Loucy (cell line): ENCODE measurements around the gene FAM124A.

Experiments
- H2AFZ ChIP-seq: fragments of 200-600 bp; sonication (generic); 2 replicates; pipeline ENCODE4 v1.6.0; 2016; ENCODE audit warnings: antibody characterized with exemption, mild to moderate bottlenecking, low read length, moderate library complexity
- H3F3A ChIP-seq: fragments of 200-600 bp; 2 replicates; pipeline ENCODE4 v1.6.0; 2016; ENCODE audit warnings: antibody characterized with exemption, low read depth, mild to moderate bottlenecking
- H3K27me3 ChIP-seq: fragments of 200-600 bp; sonication (generic); 2 replicates; pipeline ENCODE4 v1.6.1; 2014; ENCODE audit warnings: low read length, mild to moderate bottlenecking; ENCODE audit not compliant: insufficient read depth, poor library complexity, severe bottlenecking
- H3K36me3 ChIP-seq: fragments of 200-600 bp; sonication (generic); 2 replicates; pipeline ENCODE4 v1.6.1; 2016; ENCODE audit warnings: low read length; ENCODE audit not compliant: insufficient read depth
- H3K4me1 ChIP-seq: fragments of 200-600 bp; sonication (generic); 2 replicates; pipeline ENCODE4 v1.5.1; 2014; ENCODE audit warnings: low read length, mild to moderate bottlenecking; ENCODE audit not compliant: insufficient read depth, poor library complexity, severe bottlenecking
- H3K4me2 ChIP-seq: fragments of 200-600 bp; sonication (generic); 2 replicates; pipeline ENCODE4 v1.6.0; 2014; ENCODE audit warnings: antibody characterized with exemption, low read length, low read depth, mild to moderate bottlenecking; ENCODE audit not compliant: poor library complexity, severe bottlenecking
- H3K4me3 ChIP-seq: fragments of 200-600 bp; sonication (generic); 2 replicates; pipeline ENCODE4 v1.5.1; 2014; ENCODE audit warnings: low read length, mild to moderate bottlenecking, mixed read lengths; ENCODE audit not compliant: poor library complexity, severe bottlenecking
- H3K79me2 ChIP-seq: fragments of 200-600 bp; sonication (generic); 2 replicates; pipeline ENCODE4 v1.6.1; 2014; ENCODE audit warnings: low read length; ENCODE audit not compliant: insufficient read depth
- H3K9ac ChIP-seq: fragments of 200-600 bp; sonication (generic); 2 replicates; pipeline ENCODE4 v1.6.0; 2014; ENCODE audit warnings: mild to moderate bottlenecking, low read depth, low read length, moderate library complexity; ENCODE audit not compliant: poor library complexity, severe bottlenecking
- H3K9me2 ChIP-seq: fragments of 200-600 bp; sonication (generic); replicated peaks from 2 replicates; pipeline ENCODE4 v1.6.1; 2016; ENCODE audit warnings: low read depth, low read length, mixed read lengths
- H3K9me3 ChIP-seq: fragments of 200-600 bp; sonication (generic); 2 replicates; pipeline ENCODE4 v1.6.1; 2014; ENCODE audit warnings: mild to moderate bottlenecking, antibody characterized with exemption, low read length, low read depth; ENCODE audit not compliant: insufficient read depth
- H4K20me1 ChIP-seq: fragments of 200-600 bp; sonication (generic); 2 replicates; pipeline ENCODE4 v1.6.0; 2014; ENCODE audit warnings: antibody characterized with exemption, low read length, mild to moderate bottlenecking; ENCODE audit not compliant: insufficient read depth, poor library complexity, severe bottlenecking
- CTCF ChIP-seq: fragments of 200-600 bp; sonication (generic); conservative IDR thresholded peaks from 2 replicates; pipeline ENCODE4 v1.5.1; 2014; ENCODE audit warnings: mild to moderate bottlenecking, antibody characterized with exemption, low read length
- EZH2phosphoT487 ChIP-seq: fragments of 200-600 bp; IDR thresholded peaks from 2 replicates; pipeline ENCODE4 v1.6.1; 2018; ENCODE audit warnings: antibody characterized with exemption, mild to moderate bottlenecking, moderate library complexity, borderline replicate concordance

The FAM124A gene

GRCh38 chr13:51235756-51236490, 13.7 kb downstream of the FAM124A start:
- H2AFZ ChIP-seq: no peak overlapping the region
- H3K36me3 ChIP-seq: no peaks in the 10 kb centered on the region

GRCh38 chr13:51236491-51236792, 14.2 kb downstream of the FAM124A start:
- Histone ChIP-seq H2AFZ (no peak overlapping the region), H3K4me3 (no peak overlapping the region), H3K36me3 (no peaks in the 10 kb centered on the region), H3K9ac (no peak overlapping the region), H4K20me1 (no peaks in the 10 kb centered on the region), H3K27me3 (no peaks in the 10 kb centered on the region), H3K4me1 (no peaks in the 10 kb centered on the region), H3K9me3 (no peaks in the 10 kb centered on the region), H3K4me2 (no peak overlapping the region), H3K79me2 (no peaks in the 10 kb centered on the region), H3F3A (no peaks in the 10 kb centered on the region), H3K9me2 (no peaks in the 10 kb centered on the region)
- TF ChIP-seq EZH2phosphoT487 (no peak), CTCF (no peak)

More at GRCh38 chr13:51235756-51236490, 13.7 kb downstream of the FAM124A start:
- Histone ChIP-seq H3K79me2 (no peaks in the 10 kb centered on the region), H3K9me2 (no peaks in the 10 kb centered on the region), H3K4me2 (no peak overlapping the region), H3K4me3 (no peak overlapping the region), H3K27me3 (peaks cover 4% of the 10 kb centered on the region), H3K9me3 (no peaks in the 10 kb centered on the region), H3F3A (no peaks in the 10 kb centered on the region), H4K20me1 (no peaks in the 10 kb centered on the region), H3K9ac (no peak overlapping the region), H3K4me1 (no peaks in the 10 kb centered on the region)
- TF ChIP-seq CTCF (no peak), EZH2phosphoT487 (no peak)

- Histone ChIP-seq H3K4me1 (no peaks in the 10 kb centered on the region), H3K4me3 (no peak overlapping the region), H2AFZ (no peak overlapping the region), H3K9ac (no peak overlapping the region), H3K36me3 (no peaks in the 10 kb centered on the region), H3F3A (no peaks in the 10 kb centered on the region), H4K20me1 (no peaks in the 10 kb centered on the region), H3K9me2 (no peaks in the 10 kb centered on the region), H3K9me3 (no peaks in the 10 kb centered on the region), H3K79me2 (no peaks in the 10 kb centered on the region), H3K4me2 (no peak overlapping the region), H3K27me3 (no peaks in the 10 kb centered on the region)
- TF ChIP-seq EZH2phosphoT487 (no peak), CTCF (no peak)
Measured at GRCh38 chr13:51237386-51237785, 15.2 kb downstream of the FAM124A start.
